Measurements from ENCODE around the gene CCNT1. TPM values are rescaled to one million over a fixed set of nuclear protein-coding genes. Genes with fewer than 3 reads are reported as not detected.
A peak's percentile ranks its signal among the peaks of the same experiment; 100 is the strongest.

CCNT1 gene
- total and polyA plus RNA-seq, 10 of the 15 experiments (the other 5 are each of a cell fraction or from before 2014, with no cell fraction given), result 6.3 to 37.3 (median 20.0) TPM

- TF ChIP-seq, protein P1, sequence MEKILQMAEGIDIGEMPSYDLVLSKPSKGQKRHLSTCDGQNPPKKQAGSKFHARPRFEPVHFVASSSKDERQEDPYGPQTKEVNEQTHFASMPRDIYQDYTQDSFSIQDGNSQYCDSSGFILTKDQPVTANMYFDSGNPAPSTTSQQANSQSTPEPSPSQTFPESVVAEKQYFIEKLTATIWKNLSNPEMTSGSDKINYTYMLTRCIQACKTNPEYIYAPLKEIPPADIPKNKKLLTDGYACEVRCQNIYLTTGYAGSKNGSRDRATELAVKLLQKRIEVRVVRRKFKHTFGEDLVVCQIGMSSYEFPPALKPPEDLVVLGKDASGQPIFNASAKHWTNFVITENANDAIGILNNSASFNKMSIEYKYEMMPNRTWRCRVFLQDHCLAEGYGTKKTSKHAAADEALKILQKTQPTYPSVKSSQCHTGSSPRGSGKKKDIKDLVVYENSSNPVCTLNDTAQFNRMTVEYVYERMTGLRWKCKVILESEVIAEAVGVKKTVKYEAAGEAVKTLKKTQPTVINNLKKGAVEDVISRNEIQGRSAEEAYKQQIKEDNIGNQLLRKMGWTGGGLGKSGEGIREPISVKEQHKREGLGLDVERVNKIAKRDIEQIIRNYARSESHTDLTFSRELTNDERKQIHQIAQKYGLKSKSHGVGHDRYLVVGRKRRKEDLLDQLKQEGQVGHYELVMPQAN (conservative IDR thresholded peaks at IDR 0.05), result peak; percentile 89; the same call in 1 of the 2 replicates
- TF ChIP-seq, protein P2, sequence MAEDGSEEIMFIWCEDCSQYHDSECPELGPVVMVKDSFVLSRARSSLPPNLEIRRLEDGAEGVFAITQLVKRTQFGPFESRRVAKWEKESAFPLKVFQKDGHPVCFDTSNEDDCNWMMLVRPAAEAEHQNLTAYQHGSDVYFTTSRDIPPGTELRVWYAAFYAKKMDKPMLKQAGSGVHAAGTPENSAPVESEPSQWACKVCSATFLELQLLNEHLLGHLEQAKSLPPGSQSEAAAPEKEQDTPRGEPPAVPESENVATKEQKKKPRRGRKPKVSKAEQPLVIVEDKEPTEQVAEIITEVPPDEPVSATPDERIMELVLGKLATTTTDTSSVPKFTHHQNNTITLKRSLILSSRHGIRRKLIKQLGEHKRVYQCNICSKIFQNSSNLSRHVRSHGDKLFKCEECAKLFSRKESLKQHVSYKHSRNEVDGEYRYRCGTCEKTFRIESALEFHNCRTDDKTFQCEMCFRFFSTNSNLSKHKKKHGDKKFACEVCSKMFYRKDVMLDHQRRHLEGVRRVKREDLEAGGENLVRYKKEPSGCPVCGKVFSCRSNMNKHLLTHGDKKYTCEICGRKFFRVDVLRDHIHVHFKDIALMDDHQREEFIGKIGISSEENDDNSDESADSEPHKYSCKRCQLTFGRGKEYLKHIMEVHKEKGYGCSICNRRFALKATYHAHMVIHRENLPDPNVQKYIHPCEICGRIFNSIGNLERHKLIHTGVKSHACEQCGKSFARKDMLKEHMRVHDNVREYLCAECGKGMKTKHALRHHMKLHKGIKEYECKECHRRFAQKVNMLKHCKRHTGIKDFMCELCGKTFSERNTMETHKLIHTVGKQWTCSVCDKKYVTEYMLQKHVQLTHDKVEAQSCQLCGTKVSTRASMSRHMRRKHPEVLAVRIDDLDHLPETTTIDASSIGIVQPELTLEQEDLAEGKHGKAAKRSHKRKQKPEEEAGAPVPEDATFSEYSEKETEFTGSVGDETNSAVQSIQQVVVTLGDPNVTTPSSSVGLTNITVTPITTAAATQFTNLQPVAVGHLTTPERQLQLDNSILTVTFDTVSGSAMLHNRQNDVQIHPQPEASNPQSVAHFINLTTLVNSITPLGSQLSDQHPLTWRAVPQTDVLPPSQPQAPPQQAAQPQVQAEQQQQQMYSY (CRISPR knock-in tag; IDR thresholded peaks at IDR 0.05), result peak; percentile 93
- TF ChIP-seq GABPA (IDR thresholded peaks at IDR 0.05; ENCODE audit: low read depth) (peak; percentile 96), RCOR1 (conservative IDR thresholded peaks at IDR 0.05; ENCODE audit: low read depth, low read length) (peak; percentile 68; the same call in 1 of the 2 replicates), CBFB (IDR thresholded peaks at IDR 0.05; ENCODE audit: low read depth) (peak; percentile 88; the same call in 1 of the 2 replicates), TAF1 (IDR thresholded peaks at IDR 0.05; ENCODE audit: borderline replicate concordance, low read depth, low read length) (peak; percentile 50; the same call in 1 of the 2 replicates), STAT3 (IDR thresholded peaks at IDR 0.05; ENCODE audit: low read depth, low read length) (no peak), SREBF1 (IDR thresholded peaks at IDR 0.05; ENCODE audit: low read length) (no peak; the same call in 1 of the 2 replicates), RB1 (IDR thresholded peaks at IDR 0.05; ENCODE audit: borderline replicate concordance) (peak; percentile 62; the same call in 1 of the 2 replicates), LARP7 (IDR thresholded peaks at IDR 0.05) (no peak; the same call in none of the 2 replicates), NRF1 (conservative IDR thresholded peaks at IDR 0.05; ENCODE audit: low read depth, low read length) (no peak), RFX5 (IDR thresholded peaks at IDR 0.05; ENCODE audit: low read depth, low read length) (no peak), CEBPB (IDR thresholded peaks at IDR 0.05; ENCODE audit: borderline replicate concordance in 1 of 2, low read depth in 2 of 2, low read length in 2 of 2) (no peak), ETV6 (conservative IDR thresholded peaks at IDR 0.05 in 1 of 2, IDR thresholded peaks at IDR 0.05 in 1 of 2; ENCODE audit: borderline replicate concordance in 1 of 2, low read depth in 1 of 2) (peak in 1 of 2 experiments; percentile 77; a peak in 2 of 4 replicates), BCL11A (IDR thresholded peaks at IDR 0.05; ENCODE audit: low read depth, low read length) (0 out of 2 replicates have a peak, but pooled peaks have one; percentile 2), CREB1 (IDR thresholded peaks at IDR 0.05; ENCODE audit: low read depth) (peak; percentile 96), RAD51 (IDR thresholded peaks at IDR 0.05) (peak; percentile 100), TCF7 (IDR thresholded peaks at IDR 0.05; ENCODE audit: borderline replicate concordance) (peak; percentile 34; the same call in 1 of the 2 replicates), TARDBP (IDR thresholded peaks at IDR 0.05; ENCODE audit: borderline replicate concordance) (peak; percentile 58), KDM1A (IDR thresholded peaks at IDR 0.05; ENCODE audit: borderline replicate concordance) (no peak)
- TF ChIP-seq, protein P3, sequence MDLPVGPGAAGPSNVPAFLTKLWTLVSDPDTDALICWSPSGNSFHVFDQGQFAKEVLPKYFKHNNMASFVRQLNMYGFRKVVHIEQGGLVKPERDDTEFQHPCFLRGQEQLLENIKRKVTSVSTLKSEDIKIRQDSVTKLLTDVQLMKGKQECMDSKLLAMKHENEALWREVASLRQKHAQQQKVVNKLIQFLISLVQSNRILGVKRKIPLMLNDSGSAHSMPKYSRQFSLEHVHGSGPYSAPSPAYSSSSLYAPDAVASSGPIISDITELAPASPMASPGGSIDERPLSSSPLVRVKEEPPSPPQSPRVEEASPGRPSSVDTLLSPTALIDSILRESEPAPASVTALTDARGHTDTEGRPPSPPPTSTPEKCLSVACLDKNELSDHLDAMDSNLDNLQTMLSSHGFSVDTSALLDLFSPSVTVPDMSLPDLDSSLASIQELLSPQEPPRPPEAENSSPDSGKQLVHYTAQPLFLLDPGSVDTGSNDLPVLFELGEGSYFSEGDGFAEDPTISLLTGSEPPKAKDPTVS (IDR thresholded peaks at IDR 0.05; ENCODE audit: low read depth, low read length), result peak; percentile 80; the same call in 1 of the 2 replicates
- TF ChIP-seq, protein P4, sequence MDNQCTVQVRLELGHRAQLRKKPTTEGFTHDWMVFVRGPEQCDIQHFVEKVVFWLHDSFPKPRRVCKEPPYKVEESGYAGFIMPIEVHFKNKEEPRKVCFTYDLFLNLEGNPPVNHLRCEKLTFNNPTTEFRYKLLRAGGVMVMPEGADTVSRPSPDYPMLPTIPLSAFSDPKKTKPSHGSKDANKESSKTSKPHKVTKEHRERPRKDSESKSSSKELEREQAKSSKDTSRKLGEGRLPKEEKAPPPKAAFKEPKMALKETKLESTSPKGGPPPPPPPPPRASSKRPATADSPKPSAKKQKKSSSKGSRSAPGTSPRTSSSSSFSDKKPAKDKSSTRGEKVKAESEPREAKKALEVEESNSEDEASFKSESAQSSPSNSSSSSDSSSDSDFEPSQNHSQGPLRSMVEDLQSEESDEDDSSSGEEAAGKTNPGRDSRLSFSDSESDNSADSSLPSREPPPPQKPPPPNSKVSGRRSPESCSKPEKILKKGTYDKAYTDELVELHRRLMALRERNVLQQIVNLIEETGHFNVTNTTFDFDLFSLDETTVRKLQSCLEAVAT (IDR thresholded peaks at IDR 0.05), result peak; percentile 73
Observed at GRCh38 chr12:48716493-48717251, at the start of gene CCNT1 (continued).
